ENCODE data around the gene CD14.
"Not testable (repeated sequence)": the region's sequence is repeated elsewhere in the genome, so short reads cannot be mapped to it uniquely, and the experiment has no call there.

Gene CD14

DNA sequence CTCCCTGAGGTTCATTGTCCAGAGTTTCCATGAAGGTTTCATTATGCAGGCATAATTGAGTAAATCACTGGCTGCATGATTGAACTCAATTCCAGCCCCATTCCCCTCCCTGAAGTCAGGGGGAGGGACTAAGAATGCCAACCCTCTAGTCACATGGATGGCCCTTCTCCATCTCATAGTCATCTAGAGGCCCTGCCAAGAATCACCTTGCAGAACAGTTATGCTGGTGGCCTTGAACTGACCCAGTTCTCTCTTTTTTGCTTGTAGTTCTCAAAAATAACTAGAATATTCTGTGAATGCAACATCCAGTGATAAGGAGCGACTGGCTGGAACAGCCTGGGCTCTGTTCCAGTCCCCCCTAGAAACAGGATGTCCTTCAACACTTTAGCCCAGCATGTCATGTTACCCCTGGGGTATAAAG lies 36.6 kb downstream of the CD14 start:
- DNase-seq (ENCODE audit: low read depth): no peak

DNA sequence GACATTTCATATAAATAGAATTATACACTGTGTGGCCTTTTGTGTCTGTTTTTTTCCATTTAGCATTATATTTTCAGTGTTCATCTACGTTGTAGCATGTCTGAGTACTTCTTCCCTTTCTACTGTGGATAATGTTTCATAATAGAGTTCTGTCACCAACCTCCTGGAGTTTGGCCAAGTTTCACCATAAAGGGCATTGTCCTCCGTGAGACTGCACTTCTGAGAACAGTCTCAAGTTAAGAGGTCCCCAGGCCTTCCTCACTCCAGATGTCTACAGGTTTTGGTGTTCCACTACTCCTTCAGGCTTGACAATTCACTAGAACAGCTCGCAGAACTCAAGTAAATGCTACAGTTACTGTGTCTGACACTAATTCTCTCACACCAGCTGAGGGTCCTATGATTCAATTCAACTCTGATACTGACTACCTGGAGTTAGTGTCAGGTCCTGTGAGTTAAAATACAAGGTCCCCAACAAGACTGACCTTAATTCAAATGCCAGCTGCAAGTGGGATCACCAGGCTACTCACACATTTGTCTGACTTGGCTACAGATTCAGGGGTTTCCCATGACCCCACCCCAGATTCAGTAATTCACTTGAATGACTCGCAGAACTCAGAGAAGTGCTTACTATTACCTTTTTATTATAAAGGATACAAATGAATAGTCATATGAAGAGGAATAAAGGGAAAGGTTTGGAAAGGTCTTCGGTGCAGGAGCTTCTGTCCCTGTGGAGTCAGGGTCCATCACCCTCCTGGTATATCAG lies 37.3 kb downstream of the CD14 start:
- no peak for DNase-seq (ENCODE audit: low read depth)

DNA sequence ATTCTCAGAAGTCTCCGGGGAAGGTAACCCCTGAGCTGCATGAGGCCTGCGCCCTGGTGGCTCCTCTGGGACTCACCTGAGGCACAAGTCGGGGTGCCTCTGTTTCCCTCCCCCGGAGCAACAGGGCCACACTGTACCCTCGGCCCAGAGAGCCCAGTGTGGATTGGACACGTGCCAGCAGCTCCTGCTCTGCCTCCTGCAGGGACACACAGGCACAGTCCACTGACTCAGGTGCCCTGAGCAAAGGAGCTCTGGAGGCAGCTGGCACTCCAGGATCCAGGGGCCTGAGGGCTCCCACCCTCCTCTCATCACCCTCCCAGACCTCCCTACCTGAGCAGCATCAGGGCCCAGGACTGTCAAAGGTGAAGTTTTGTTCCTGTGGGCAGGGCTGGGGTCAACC lies 38.8 kb downstream of the CD14 start:
- no peak for DNase-seq (ENCODE audit: low read depth)

DNA sequence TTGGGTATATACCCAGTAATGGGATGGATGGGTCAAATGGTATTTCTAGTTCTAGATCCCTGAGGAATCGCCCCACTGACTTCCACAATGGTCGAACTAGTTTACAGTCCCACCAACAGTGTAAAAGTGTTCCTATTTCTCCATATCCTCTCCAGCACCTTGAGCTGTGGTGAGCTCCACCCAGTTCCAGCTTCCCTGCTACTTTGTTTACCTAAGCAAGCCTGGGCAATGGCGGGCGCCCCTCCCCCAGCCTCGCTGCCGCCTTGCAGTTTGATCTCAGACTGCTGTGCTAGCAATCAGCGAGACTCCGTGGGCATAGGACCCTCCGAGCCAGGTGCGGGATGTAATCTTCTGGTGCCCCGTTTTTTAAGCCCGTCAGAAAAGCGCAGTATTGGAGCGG lies 39.9 kb downstream of the CD14 start:
- DNase-seq (ENCODE audit: low read depth): not testable (repeated sequence)

DNA sequence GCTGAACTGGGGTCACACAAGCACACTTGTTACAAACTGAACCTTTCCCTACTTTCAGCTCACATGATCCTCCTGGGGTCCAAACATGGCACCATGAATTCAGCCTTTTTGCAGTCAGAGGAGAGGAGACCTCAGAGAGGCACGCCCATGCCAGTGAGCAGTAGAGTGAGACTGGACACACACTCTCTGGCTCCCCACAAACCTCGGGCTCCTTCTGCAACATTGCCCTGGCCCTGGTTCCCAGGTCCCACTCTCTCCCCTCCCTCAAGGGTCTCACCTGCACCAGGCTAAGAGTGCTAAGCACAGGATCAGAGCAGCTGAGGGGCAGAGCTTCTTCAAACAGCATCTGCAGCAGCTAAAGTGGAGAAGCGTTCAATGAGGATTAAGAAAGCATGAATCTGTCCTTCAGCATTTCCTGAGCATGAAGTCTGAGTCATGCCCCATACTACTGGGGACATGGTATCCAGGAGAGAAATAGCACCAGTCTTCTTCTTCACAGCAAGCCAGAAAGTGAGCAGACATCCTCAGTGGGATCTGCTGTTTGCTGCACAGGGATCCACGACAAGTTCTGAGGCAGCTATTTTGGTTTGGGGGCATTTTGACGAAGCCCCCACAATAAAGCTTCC lies 41.1 kb downstream of the CD14 start:
- DNase-seq (ENCODE audit: low read depth): no peak

DNA sequence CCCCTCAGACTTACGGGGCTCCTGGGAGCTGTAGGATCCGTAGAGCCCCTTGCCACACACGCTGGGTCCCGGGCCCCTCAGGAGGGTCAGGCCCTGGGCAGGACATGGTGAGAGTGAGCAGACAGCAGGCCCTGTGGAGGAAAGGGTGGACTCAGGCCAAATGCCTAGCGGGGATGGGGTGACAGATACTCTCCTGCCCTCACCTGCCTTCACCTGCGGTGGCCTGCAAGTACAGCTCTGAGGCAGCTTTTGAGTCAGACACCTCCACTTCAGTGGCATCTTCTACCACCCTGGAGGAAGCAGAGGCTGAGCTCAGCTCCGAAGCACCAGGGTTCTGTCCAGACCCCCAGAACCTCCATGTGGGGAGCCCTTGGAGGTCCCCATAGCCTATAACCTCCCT lies 42.1 kb downstream of the CD14 start:
- no peak for DNase-seq (ENCODE audit: low read depth)

DNA sequence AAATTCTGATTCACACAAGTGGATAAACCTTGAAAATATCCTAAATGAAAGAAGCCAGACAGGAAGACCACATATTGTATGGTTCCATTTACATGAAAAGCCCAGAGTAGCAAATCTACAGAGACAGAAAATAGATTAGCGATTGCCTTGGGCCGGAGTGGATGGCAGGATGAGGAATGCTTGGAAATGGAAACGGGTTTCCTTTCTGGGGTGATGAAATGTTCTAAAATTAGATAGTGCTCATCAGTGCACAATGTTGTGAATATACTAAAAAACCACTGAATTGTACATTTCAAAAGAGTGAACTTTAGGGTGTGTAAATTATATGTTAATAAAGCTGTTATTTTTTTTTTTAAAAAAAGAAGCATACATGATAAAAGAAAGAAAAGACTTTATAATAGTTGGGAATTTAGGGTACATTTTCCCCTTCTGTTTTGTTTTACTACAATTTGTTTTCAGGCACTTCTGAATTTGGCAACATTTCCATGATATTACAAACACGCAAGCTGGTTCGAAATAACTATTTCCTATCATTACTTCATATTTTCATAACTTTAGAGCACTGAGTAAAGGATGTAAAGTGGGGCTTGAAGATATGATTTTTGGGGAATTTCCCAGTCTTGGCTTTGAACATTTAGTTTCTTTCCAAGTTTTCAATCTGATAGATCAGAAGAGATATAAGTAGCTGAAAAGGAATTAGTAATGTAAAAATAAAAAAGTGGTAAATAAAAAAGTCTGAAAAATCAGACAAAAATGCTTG lies 44.5 kb downstream of the CD14 start:
- DNase-seq (ENCODE audit: low read depth): no peak

DNA sequence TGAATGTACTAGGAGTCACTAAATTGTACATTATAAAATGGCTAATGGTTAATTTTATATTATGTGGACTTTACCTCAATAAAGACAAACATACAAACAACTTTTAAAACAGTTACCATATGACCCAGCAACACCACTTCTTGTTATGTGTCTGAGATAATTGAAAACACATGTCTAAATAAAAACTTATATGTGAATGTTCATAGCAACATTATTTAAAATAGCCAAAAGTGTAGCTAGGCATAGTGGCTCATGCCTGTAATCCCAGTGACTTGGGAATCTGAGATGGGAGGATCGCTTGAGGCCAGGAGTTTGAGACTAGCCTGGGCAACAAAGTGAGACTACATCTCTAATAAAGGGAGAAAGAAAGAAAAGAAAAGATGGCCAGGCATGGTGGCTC lies 45.5 kb downstream of the CD14 start:
- no peak for DNase-seq (ENCODE audit: low read depth)
